ENCODE measurements around the gene ATP8B3. TPM values are rescaled to one million over a fixed set of nuclear protein-coding genes. Genes with fewer than 3 reads are reported as not detected.

ATP8B3 gene
- total RNA-seq, 1 donor from 2014 or later, result 0.69 TPM

DNA sequence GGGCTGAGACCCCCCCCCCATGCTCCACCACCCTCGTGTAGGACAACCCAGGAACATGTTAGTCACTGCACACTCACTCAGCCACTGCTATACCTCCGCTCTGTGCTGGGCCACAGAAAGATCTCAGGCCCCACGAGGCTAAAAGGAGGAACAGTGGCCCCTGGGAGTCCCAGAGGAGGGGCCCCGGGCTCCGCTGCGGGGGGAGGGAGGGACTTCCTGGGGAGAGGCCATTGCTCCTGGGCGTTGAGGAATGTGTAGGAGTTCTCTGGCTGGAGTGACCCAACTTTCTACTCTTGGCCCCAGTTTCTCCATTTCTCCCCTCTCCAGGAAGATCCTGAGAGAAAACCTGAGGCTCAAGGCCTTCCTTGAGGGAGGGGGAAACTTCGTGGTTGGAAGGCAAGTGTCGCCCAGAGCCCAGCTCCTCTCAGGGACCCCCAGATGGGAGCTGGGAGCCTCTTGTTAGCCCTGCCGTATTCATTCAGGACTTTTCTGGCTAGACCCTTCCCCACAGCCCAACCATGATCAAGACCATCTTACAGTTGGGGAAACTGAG, 45.2 kb downstream of the ATP8B3 start:
- TF ChIP-seq, protein P1, sequence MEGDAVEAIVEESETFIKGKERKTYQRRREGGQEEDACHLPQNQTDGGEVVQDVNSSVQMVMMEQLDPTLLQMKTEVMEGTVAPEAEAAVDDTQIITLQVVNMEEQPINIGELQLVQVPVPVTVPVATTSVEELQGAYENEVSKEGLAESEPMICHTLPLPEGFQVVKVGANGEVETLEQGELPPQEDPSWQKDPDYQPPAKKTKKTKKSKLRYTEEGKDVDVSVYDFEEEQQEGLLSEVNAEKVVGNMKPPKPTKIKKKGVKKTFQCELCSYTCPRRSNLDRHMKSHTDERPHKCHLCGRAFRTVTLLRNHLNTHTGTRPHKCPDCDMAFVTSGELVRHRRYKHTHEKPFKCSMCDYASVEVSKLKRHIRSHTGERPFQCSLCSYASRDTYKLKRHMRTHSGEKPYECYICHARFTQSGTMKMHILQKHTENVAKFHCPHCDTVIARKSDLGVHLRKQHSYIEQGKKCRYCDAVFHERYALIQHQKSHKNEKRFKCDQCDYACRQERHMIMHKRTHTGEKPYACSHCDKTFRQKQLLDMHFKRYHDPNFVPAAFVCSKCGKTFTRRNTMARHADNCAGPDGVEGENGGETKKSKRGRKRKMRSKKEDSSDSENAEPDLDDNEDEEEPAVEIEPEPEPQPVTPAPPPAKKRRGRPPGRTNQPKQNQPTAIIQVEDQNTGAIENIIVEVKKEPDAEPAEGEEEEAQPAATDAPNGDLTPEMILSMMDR (IDR thresholded peaks at IDR 0.05; ENCODE audit: unreplicated experiment), result no peak
- Mint-ChIP-seq H3K27ac (ENCODE audit: unreplicated experiment) (no peak overlapping the region), H3K9me3 (ENCODE audit: unreplicated experiment) (no peaks in the 10 kb centered on the region), H3K4me1 (ENCODE audit: unreplicated experiment) (no peaks in the 10 kb centered on the region), H3K4me3 (ENCODE audit: unreplicated experiment) (no peak overlapping the region), H3K36me3 (ENCODE audit: low read depth, unreplicated experiment) (peaks cover 8% of the 10 kb centered on the region), H3K27me3 (ENCODE audit: unreplicated experiment) (peaks cover 17% of the 10 kb centered on the region)
- DNase-seq (ENCODE audit: low spot score), result no peak

DNA sequence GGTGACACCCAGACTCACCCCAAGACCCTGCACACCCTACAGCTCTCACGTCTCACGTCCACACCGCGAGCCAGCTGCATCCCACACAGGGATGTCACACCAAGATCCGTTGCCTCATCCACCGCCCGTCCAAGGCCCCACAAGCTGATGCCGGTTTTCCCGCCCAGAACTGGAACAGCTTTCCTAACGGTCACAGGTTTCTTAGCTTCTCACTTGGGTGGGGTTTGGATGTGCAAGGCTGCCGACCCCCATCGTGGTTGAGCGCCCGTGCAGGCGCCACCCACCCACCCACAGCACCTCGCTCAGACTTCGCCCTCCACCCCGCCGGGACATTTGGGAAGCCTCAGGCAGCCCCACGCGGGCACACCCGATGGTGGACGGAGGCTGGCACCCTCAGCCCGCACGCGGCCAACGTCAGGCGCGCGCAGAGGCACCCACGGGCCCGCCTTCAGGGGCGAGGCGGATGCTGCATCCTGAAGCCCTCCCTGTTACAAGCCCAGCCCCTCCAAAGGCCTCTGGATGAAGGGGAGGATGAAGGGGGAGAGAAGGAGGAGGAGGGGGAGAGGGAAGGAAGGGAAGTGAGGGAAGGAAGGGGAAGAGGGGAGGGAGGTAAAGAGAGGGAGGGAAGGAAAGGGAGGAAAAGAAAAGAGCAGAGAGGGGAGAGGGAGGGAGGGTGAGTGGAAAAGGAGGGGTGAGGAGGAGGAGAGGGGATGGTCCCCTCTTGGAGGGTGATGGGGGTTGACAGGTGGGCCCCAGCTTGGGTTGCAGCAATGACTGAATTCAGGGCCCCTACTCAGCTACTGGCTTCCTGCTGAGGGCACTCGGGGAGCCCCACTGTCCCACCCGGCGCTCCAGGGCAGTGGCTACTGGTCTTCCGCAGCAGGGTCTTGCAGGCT, 45.9 kb downstream of the ATP8B3 start:
- peaks cover 6% of the 10 kb centered on the region for H3K36me3 Mint-ChIP-seq (ENCODE audit: low read depth, unreplicated experiment)
- H3K27me3 Mint-ChIP-seq (ENCODE audit: unreplicated experiment), result peaks cover 22% of the 10 kb centered on the region
- H3K4me3 Mint-ChIP-seq (ENCODE audit: unreplicated experiment), result no peak overlapping the region
- TF ChIP-seq, protein P1 (IDR thresholded peaks at IDR 0.05; ENCODE audit: unreplicated experiment), result no peak
- no peaks in the 10 kb centered on the region for H3K4me1 Mint-ChIP-seq (ENCODE audit: unreplicated experiment)
- DNase-seq (ENCODE audit: low spot score), result no peak
- no peaks in the 10 kb centered on the region for H3K9me3 Mint-ChIP-seq (ENCODE audit: unreplicated experiment)
- H3K27ac Mint-ChIP-seq (ENCODE audit: unreplicated experiment), result no peak overlapping the region

DNA sequence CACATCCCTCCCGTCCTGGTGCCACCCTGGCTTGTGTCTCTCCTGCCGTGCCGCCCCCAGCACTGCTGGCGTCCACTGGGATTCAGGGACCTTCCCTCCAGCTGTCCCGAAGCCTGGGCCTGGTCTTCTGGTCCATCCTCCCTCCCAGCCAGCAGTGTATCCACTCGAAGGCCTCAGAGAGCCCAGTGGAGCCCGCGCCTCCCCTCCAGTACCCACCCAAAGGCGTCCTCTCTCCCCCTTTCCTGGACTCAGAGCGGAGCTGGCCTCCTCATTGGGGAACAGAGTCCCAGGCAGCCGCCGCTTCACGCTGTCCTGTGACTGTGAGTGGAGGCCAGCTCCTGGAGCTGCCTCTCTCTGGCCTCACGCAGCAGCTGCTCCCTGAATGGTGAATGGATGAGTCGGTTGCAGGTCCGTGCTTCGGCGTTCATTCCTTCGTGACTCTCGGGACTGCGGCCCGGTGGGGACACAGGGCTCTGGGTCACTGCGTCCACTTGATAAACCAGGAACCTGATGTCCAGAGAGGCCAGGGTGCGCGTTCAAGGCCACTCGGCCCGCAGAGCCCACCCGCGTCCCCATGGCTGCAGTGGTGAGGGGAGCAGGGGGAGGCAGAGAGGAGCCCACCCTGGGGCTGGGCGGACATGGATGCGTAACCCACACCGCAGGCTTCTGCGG, 46.7 kb downstream of the ATP8B3 start:
- DNase-seq (ENCODE audit: low spot score), result no peak
- H3K9me3 Mint-ChIP-seq (ENCODE audit: unreplicated experiment), result no peaks in the 10 kb centered on the region
- TF ChIP-seq, protein P1 (IDR thresholded peaks at IDR 0.05; ENCODE audit: unreplicated experiment), result no peak
- no peaks in the 10 kb centered on the region for H3K36me3 Mint-ChIP-seq (ENCODE audit: low read depth, unreplicated experiment)
- H3K27ac Mint-ChIP-seq (ENCODE audit: unreplicated experiment), result no peak overlapping the region
- no peak overlapping the region for H3K4me3 Mint-ChIP-seq (ENCODE audit: unreplicated experiment)
- H3K4me1 Mint-ChIP-seq (ENCODE audit: unreplicated experiment), result no peaks in the 10 kb centered on the region
- H3K27me3 Mint-ChIP-seq (ENCODE audit: unreplicated experiment), result peaks cover 28% of the 10 kb centered on the region

DNA sequence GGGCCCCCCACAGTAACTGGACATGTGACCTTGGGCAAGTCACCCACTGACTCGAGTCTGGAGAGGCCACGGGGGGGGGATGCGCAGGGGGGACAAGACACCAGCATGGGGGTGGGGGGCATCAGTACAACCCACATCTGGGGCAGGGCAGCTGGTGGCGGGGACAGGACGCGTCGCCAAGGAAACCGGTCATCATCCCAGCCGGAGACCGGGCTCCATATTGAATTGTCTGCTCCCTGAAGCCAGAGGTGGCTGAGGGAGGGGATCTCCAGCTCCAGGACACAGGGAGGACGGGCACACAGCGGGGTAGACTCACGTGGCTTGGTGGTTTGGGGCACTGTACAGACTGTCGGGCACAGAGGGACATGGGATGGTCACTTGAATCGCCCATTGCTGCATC, 47.3 kb downstream of the ATP8B3 start:
- Mint-ChIP-seq H3K4me1 (ENCODE audit: unreplicated experiment) (no peaks in the 10 kb centered on the region), H3K4me3 (ENCODE audit: unreplicated experiment) (no peak overlapping the region), H3K9me3 (ENCODE audit: unreplicated experiment) (no peaks in the 10 kb centered on the region), H3K27ac (ENCODE audit: unreplicated experiment) (no peak overlapping the region), H3K27me3 (ENCODE audit: unreplicated experiment) (peaks cover 28% of the 10 kb centered on the region), H3K36me3 (ENCODE audit: low read depth, unreplicated experiment) (no peaks in the 10 kb centered on the region)
- TF ChIP-seq, protein P1 (IDR thresholded peaks at IDR 0.05; ENCODE audit: unreplicated experiment), result no peak
- DNase-seq (ENCODE audit: low spot score), result no peak
